ENCODE measurements around the gene MPIG6B.

- TF ChIP-seq POLR2A (IDR thresholded peaks at IDR 0.05; ENCODE audit: low read depth, low read length) = no peak
- TF ChIP-seq POLR2AphosphoS5 (IDR thresholded peaks at IDR 0.05; ENCODE audit: low read depth, low read length) = peak; percentile 1; the same call in 1 of the 2 replicates
- TF ChIP-seq TAF1 (IDR thresholded peaks at IDR 0.05; ENCODE audit: low read depth, low read length) = 0 out of 2 replicates have a peak, but pooled peaks have one; percentile 8
- TF ChIP-seq SPI1 (IDR thresholded peaks at IDR 0.05; ENCODE audit: low read depth, low read length) = peak; percentile 41; the same call in 1 of the 2 replicates
- TF ChIP-seq POU2F2 (IDR thresholded peaks at IDR 0.05; ENCODE audit: low read depth, low read length) = peak; percentile 80; the same call in 1 of the 2 replicates
- no peak for TF ChIP-seq PAX5 (IDR thresholded peaks at IDR 0.05; ENCODE audit: insufficient read depth, low read length, severe bottlenecking)
These were observed 11.7 kb downstream of the MPIG6B start for GRCh38 chr6:31734821-31735406.
